Activated naive CD4-positive, alpha-beta T cell treated with anti-CD3 and anti-CD28 coated beads, Interleukin-2, amount 50 U/mL, for 24 hours (primary cell): ENCODE measurements around the gene CHAD.

Experiments used
- H3K27ac Mint-ChIP-seq: one replicate; pipeline ENCODE4 v1.8.0; 2021; ENCODE audit warnings: mild to moderate bottlenecking, mixed read lengths
- H3K27me3 Mint-ChIP-seq: one replicate; pipeline ENCODE4 v1.8.0; 2021; ENCODE audit warnings: mixed read lengths
- H3K36me3 Mint-ChIP-seq: one replicate; pipeline ENCODE4 v1.8.0; 2021; ENCODE audit warnings: mixed read lengths
- H3K4me1 Mint-ChIP-seq: one replicate; pipeline ENCODE4 v1.8.0; 2021; ENCODE audit warnings: mixed read lengths
- H3K4me3 Mint-ChIP-seq: one replicate; pipeline ENCODE4 v1.8.0; 2021; ENCODE audit warnings: mild to moderate bottlenecking, mixed read lengths
- H3K9me3 Mint-ChIP-seq: one replicate; pipeline ENCODE4 v1.8.0; 2021; ENCODE audit warnings: mixed read lengths

The CHAD gene

GRCh38 chr17:50458701-50459676 is 9.7 kb downstream of the CHAD start:
- H3K27me3 Mint-ChIP-seq: no peaks in the 10 kb centered on the region
- no peak overlapping the region for H3K27ac Mint-ChIP-seq
- no peaks in the 10 kb centered on the region for H3K9me3 Mint-ChIP-seq
- H3K4me1 Mint-ChIP-seq: no peaks in the 10 kb centered on the region
- H3K36me3 Mint-ChIP-seq: peaks cover 3% of the 10 kb centered on the region
- no peak overlapping the region for H3K4me3 Mint-ChIP-seq

- no peaks in the 10 kb centered on the region for H3K9me3 Mint-ChIP-seq
- no peak overlapping the region for H3K27ac Mint-ChIP-seq
- no peaks in the 10 kb centered on the region for H3K27me3 Mint-ChIP-seq
- peaks cover 3% of the 10 kb centered on the region for H3K36me3 Mint-ChIP-seq
- H3K4me1 Mint-ChIP-seq: no peaks in the 10 kb centered on the region
- no peak overlapping the region for H3K4me3 Mint-ChIP-seq
These were observed 10.4 kb downstream of the CHAD start for GRCh38 chr17:50458270-50458669.

GRCh38 chr17:50457621-50458020 is 11.1 kb downstream of the CHAD start:
- H3K27me3 Mint-ChIP-seq: no peaks in the 10 kb centered on the region
- H3K9me3 Mint-ChIP-seq: no peaks in the 10 kb centered on the region
- no peak overlapping the region for H3K27ac Mint-ChIP-seq
- peaks cover 3% of the 10 kb centered on the region for H3K36me3 Mint-ChIP-seq
- H3K4me1 Mint-ChIP-seq: no peaks in the 10 kb centered on the region
- no peak overlapping the region for H3K4me3 Mint-ChIP-seq

- Mint-ChIP-seq H3K4me1 (no peaks in the 10 kb centered on the region), H3K36me3 (peaks cover 3% of the 10 kb centered on the region), H3K9me3 (no peaks in the 10 kb centered on the region), H3K4me3 (no peak overlapping the region), H3K27me3 (no peaks in the 10 kb centered on the region), H3K27ac (no peak overlapping the region)
These were observed 14.8 kb downstream of the CHAD start for GRCh38 chr17:50453901-50454300.

GRCh38 chr17:50452630-50453300 is 15.9 kb downstream of the CHAD start:
- no peaks in the 10 kb centered on the region for H3K27me3 Mint-ChIP-seq
- no peak overlapping the region for H3K4me3 Mint-ChIP-seq

GRCh38 chr17:50451943-50452629 is 16.6 kb downstream of the CHAD start:
- no peaks in the 10 kb centered on the region for H3K9me3 Mint-ChIP-seq
- no peaks in the 10 kb centered on the region for H3K27me3 Mint-ChIP-seq
- H3K27ac Mint-ChIP-seq: no peak overlapping the region
- H3K36me3 Mint-ChIP-seq: no peaks in the 10 kb centered on the region
- no peak overlapping the region for H3K4me3 Mint-ChIP-seq
- no peaks in the 10 kb centered on the region for H3K4me1 Mint-ChIP-seq

More at GRCh38 chr17:50452630-50453300, 15.9 kb downstream of the CHAD start:
- Mint-ChIP-seq H3K4me1 (no peaks in the 10 kb centered on the region), H3K9me3 (no peaks in the 10 kb centered on the region), H3K27ac (no peak overlapping the region), H3K36me3 (no peaks in the 10 kb centered on the region)

GRCh38 chr17:50448643-50449042 is 20.0 kb downstream of the CHAD start:
- Mint-ChIP-seq H3K27me3 (no peaks in the 10 kb centered on the region), H3K4me3 (no peak overlapping the region), H3K36me3 (no peaks in the 10 kb centered on the region), H3K27ac (no peak overlapping the region), H3K4me1 (no peaks in the 10 kb centered on the region), H3K9me3 (no peaks in the 10 kb centered on the region)

- no peak overlapping the region for H3K27ac Mint-ChIP-seq
- H3K36me3 Mint-ChIP-seq: no peaks in the 10 kb centered on the region
- no peak overlapping the region for H3K4me3 Mint-ChIP-seq
- no peaks in the 10 kb centered on the region for H3K9me3 Mint-ChIP-seq
- H3K4me1 Mint-ChIP-seq: no peaks in the 10 kb centered on the region
- H3K27me3 Mint-ChIP-seq: no peaks in the 10 kb centered on the region
These were observed 20.6 kb downstream of the CHAD start for GRCh38 chr17:50447870-50448595.

GRCh38 chr17:50445730-50446325 is 22.9 kb downstream of the CHAD start:
- no peak overlapping the region for H3K27ac Mint-ChIP-seq
- H3K27me3 Mint-ChIP-seq: no peaks in the 10 kb centered on the region
- H3K4me3 Mint-ChIP-seq: no peak overlapping the region
- H3K9me3 Mint-ChIP-seq: no peaks in the 10 kb centered on the region
- no peaks in the 10 kb centered on the region for H3K4me1 Mint-ChIP-seq
- no peaks in the 10 kb centered on the region for H3K36me3 Mint-ChIP-seq

GRCh38 chr17:50444841-50445715 is 23.6 kb downstream of the CHAD start:
- Mint-ChIP-seq H3K27me3 (no peaks in the 10 kb centered on the region), H3K4me3 (no peak overlapping the region), H3K4me1 (no peaks in the 10 kb centered on the region), H3K36me3 (no peaks in the 10 kb centered on the region), H3K9me3 (no peaks in the 10 kb centered on the region), H3K27ac (no peak overlapping the region)

GRCh38 chr17:50443505-50443974 is 25.1 kb downstream of the CHAD start:
- Mint-ChIP-seq H3K27ac (no peak overlapping the region), H3K9me3 (no peaks in the 10 kb centered on the region), H3K27me3 (no peaks in the 10 kb centered on the region), H3K4me1 (no peaks in the 10 kb centered on the region), H3K36me3 (peaks cover 2% of the 10 kb centered on the region), H3K4me3 (no peak overlapping the region)

- Mint-ChIP-seq H3K4me3 (no peak overlapping the region), H3K9me3 (no peaks in the 10 kb centered on the region), H3K27ac (no peak overlapping the region), H3K27me3 (no peaks in the 10 kb centered on the region), H3K36me3 (peaks cover 2% of the 10 kb centered on the region), H3K4me1 (no peaks in the 10 kb centered on the region)
These were observed 27.5 kb downstream of the CHAD start for GRCh38 chr17:50440838-50441829.

- Mint-ChIP-seq H3K9me3 (no peaks in the 10 kb centered on the region), H3K36me3 (peaks cover 2% of the 10 kb centered on the region), H3K4me3 (no peak overlapping the region), H3K27me3 (no peaks in the 10 kb centered on the region), H3K27ac (no peak overlapping the region), H3K4me1 (no peaks in the 10 kb centered on the region)
These were observed 28.4 kb downstream of the CHAD start for GRCh38 chr17:50440172-50440837.
